D341Med (cell line): ENCODE results near the gene SLC24A3.

Experiments used
- DNase-seq: peaks from one replicate; pipeline ENCODE4 v3.0.0; 2012; ENCODE audit warnings: low spot score

Gene SLC24A3

DNA sequence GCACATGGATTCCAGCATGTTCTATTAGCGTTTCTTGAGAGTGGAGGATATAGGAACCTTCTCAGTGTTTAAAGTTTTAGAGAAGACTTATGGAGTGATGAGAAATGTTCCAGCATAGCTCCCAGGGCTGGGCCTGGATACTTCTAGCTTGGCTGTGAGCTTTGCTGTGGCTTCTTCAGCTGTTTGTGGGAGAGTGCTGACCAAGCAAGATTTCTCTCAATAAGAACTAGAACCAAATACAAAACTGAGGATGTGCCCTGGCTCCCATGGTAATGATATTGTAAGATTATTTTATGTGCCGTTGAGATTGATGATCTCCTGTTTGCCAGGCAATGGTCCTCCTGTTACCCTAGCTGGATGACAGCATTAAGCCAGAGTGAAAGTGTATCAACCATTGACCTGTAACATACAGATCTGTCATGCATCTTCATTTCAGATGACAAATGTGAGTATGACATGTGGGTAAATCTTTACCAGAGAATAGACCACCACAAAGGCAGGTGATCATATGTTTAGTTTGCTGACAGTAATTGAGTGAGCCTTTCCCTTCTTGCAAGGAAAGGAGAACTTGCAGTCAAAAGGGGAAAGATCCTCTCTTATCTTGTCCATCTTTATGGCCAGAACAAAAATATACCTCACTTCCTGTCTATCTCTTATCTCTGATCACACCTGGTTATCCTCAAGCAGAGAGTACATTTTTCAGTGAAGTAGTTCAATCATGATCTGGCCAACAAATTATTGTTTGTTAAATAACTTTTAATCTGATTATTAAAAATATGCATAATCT, 180.1 kb downstream of the SLC24A3 start:
- no peak for DNase-seq

- no peak for DNase-seq
These were observed 184.1 kb downstream of the SLC24A3 start for GRCh38 chr20:19396460-19397081.

GRCh38 chr20:19397226-19397625, 184.8 kb downstream of the SLC24A3 start:
- DNase-seq: no peak

DNA sequence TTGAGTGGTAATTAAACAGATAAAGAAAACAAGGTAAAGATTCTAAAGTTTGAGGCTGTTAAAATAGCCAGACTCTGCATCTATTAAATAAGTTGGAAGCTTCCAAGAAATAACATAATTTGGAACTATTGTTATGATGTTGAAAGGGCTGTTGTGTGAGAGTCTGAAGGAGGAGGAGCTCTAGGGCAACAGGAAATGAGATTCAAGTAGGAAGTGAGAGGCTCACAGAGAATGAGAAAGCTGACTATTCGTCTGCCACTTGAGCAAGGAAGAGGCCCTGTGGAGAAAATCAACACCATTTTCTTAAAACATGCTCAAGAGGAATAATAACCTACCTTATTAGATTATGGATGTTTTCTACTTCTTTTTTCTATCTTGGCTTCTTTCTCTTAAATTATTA, 185.2 kb downstream of the SLC24A3 start:
- no peak for DNase-seq

DNA sequence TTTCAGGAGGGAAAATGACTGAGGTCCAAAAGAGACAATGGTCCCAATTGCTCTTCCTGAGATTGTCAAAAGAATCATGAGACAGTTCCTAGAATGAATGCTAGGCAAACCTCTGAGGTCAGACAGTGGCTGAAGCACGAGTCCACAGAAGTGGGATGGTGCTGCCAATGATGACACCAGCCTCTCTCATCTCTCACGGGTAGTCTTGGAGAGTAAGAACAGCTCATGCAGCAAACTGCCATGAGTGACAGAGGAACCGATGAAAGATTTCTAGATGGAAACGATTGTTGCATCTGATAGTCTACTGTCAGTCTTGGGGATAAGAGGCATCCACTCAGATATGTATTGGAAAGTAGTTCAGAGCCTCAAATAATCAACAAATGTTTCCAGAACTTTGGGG, 188.7 kb downstream of the SLC24A3 start:
- DNase-seq: no peak

DNA sequence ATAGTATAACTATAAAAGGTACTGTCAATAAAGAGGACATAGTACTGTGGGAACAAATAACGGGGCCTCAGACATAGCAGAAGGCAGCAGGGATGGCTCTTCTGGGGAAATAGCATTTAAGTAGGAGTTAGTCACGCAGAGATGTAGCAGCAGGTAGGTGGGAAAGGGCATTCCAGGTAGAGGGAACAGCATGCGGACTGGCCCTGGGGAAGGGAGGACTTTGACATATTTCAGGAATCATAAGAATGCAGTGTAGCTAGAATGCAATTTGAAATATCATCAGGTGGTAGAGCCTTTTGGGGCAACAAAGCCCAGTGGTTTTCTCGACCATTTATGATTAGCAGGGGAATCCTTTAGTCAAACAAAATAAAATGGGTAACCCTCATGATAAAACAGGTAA, 191.1 kb downstream of the SLC24A3 start:
- DNase-seq: no peak

- DNase-seq: no peak
These were observed 192.4 kb downstream of the SLC24A3 start for GRCh38 chr20:19404826-19405225.

GRCh38 chr20:19405958-19406357, 193.5 kb downstream of the SLC24A3 start:
- DNase-seq: no peak

- DNase-seq: no peak
These were observed 193.9 kb downstream of the SLC24A3 start for GRCh38 chr20:19406381-19406780.

DNA sequence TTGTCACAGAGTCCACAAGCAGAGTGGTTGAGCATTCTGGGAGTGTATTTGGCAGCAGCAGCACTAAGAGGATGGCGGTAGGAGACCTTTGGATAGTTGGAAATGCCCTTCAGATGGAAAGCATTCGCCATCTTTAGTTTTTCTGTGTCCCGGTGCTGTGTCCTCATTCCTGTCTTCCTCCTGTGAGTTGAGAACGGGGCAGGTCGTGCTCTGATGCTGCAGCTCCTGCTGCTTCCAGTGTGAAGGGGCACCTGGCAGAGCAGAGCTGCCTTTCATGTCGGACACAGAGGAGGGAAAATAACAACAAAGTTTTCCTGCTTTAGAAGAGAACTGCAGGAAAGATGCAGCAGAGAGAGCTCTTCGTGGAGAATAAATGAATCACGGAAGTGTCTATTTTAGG, 194.8 kb downstream of the SLC24A3 start:
- DNase-seq: no peak

DNA sequence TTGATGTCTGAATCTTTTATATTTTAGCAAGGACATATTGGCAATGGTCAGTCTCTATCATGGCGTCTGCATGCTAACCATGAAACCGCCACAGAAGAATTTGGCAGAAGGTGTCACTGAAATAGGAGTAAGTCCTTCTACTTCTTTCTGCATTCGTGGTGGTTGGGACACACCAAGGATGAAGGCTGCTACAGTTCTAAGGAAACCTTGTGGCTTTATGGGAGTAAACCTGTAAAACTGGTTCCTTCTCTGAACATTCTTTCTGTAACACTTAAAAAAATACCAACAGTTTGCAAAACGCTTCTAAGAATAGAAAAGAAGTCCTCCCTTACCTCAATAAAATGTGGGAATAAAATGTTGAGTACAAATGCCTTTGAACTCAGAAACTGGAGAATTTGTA, 195.3 kb downstream of the SLC24A3 start:
- DNase-seq: no peak

DNA sequence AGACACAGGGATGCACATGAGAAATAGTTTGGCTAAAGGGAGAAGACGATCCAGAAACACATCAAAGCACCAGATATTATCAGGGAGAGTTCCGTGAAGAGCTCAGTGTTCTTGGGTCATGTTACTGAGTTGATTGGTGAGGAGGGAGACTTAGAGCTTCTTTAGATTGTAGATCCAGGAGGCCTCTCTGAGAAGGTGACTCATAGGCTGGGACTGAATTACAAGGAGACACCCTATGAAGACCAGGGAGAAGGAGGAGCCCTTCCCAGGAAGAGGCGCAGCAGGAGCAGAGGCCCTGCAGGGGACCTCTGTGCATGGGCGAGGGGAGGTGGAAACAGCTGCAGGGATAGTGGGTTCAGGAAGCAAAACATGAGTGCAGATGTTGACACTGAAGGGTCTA, 196.5 kb downstream of the SLC24A3 start:
- no peak for DNase-seq

DNA sequence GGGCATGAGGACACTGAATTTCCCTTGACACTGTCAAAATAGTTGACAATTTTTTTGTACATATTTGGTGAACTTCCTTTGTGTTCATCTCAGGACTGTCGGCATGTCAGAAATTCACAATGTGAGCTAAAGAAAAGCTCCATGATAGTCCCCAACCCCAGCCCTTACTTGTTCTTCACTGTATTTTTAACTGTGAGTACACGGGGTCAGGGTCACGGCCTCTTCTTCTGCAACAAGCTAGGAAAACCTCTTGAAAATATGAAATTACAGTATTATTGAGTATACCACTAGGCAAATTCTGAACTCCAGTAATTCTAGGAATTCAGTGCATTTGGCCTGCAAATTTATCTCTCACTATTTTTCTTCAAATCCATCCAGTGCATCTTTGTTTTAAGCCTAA, 199.4 kb downstream of the SLC24A3 start:
- no peak for DNase-seq

GRCh38 chr20:19412254-19412653, 199.8 kb downstream of the SLC24A3 start:
- no peak for DNase-seq

DNA sequence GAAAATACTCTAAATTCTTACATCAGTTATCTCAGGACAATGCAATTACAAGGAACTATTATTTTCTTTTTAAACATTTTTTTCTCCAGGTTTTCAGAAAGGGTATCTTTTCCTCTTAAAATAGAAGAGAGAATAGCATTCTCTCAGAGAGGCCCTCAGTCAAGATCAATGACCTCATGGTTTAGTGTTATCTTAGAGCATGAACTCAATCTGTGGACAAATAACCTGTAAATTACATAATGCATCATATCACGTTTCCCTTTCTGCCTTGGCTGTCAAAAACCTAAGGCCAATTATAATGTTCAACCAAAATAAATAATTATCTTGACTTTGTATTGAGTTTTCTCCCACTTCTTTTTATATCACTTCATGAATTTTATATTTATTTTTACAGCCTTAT, 202.2 kb downstream of the SLC24A3 start:
- no peak for DNase-seq

- no peak for DNase-seq
These were observed 203.3 kb downstream of the SLC24A3 start for GRCh38 chr20:19415786-19416185.

DNA sequence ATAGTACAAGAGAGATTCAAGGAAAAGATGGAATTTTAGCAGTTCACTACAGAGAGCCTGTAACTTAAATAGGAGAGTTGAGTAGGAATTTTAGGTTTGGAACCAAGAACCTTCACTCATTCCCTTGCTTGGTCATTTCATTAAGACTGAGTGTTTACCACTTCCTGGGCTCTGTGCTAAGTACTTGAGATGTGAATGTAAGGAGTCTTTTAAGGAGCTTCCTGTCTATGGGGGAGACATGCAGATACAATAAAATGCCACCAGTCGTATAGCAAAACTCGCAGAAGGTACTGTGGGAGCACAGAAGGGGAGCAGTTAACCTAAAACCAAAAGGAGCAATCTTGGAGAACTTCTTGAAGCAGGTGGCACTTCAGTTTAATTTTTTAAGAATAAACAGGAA, 204.2 kb downstream of the SLC24A3 start:
- no peak for DNase-seq

- no peak for DNase-seq
These were observed 207.0 kb downstream of the SLC24A3 start for GRCh38 chr20:19419396-19419795.

- DNase-seq: no peak
These were observed 210.9 kb downstream of the SLC24A3 start for GRCh38 chr20:19423097-19423899.

DNA sequence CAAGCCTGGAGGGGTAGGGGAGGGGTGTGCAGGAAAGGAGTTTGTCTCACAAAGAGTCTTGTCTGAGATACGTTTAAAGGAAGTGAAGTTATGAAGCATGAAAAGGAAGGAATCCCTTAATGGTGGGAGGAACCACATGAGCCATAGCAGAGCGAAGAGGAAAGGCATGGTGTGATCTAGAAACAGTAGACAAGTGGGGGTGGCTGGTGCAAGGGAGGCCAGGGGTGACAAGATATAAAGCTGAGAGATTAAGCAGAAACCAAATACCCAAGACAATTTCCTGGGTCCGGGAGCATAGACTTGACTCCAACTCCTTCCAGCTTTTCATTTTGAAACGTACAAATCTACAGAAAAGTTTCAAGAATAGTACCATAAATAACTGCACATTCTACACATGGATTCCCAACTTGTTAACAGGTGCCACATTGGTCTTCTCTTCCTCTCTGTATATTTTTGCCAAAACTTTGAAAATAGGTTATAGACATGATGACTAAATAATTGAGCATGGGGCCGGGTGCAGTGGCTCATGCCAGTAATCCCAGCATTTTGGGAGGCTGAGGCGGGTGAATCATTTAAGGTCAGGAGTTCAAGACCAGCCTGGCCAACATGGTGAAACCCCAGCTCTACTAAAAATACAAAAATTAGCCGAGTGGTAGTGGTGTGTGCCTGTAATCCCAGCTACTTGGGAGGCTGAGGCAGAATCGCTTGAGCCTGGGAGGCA, 211.6 kb downstream of the SLC24A3 start:
- DNase-seq: no peak

DNA sequence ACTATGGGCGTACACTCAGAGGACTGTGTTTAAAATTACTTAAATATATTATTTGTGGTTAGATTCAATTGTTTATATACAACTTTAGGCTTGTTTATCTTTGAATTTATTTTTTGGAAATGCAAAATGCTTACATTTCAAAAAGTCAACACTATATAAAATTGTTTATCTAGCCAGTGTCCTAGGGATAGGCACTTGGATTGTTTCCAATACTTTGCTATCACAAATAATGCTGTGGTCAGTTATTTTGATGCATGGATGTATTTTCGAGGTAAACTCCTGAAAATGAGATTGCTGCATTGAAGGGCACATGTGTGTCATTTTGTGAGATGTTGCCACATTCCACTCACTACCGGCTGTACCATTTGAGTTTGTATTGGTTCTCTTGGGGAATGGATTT, 213.9 kb downstream of the SLC24A3 start:
- DNase-seq: no peak

DNA sequence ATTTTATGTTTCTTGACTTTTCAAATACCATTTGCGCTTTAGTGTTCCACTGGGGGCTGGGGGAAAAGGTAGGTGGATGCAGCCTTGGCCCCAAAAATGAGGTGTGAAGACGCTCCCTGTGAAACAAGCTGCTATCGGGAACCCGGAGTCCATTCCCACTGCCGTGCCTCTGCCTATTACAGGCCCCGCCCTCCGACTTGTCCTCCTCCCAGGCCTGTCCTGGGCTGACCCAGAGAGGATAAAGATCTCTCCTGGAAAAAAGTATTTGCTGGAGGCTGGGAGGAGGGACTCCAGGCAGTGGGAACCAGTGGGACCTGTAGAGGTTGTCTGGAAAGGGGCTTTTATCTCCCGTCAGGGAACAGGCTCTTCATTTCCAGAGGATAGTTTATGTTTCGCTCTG, 215.0 kb downstream of the SLC24A3 start:
- DNase-seq: no peak
